Measurements from ENCODE around the gene SNTG2. TPM values are rescaled to one million over a fixed set of nuclear protein-coding genes. Genes with fewer than 3 reads are reported as not detected.

The SNTG2 gene
- total and polyA plus RNA-seq, 4 donors = not detected

GRCh38 chr2:945104-945503 lies 5.5 kb upstream of the SNTG2 start:
- Histone ChIP-seq H3K9ac (ENCODE audit: low read depth in 1 of 2, low read length in 2 of 2) (no peak overlapping the region), H3K27ac (ENCODE audit: low read depth in 1 of 2, low read length in 2 of 2) (no peak overlapping the region), H3K36me3 (ENCODE audit: control insufficient read depth in 4 of 4, insufficient read depth in 3 of 4, low read depth in 1 of 4, low read length in 3 of 4) (no peaks in the 10 kb centered on the region), H3K9me3 (ENCODE audit: control insufficient read depth in 4 of 4, low read length in 3 of 4) (peaks cover 0 to 13% (median 4%) of the 10 kb centered on the region in 4 donors), H3K4me1 (ENCODE audit: control insufficient read depth in 4 of 4, insufficient read depth in 4 of 4, low read length in 3 of 4) (peaks cover 2 to 9% (median 7%) of the 10 kb centered on the region in 4 donors), H3K27me3 (ENCODE audit: control insufficient read depth in 4 of 4, insufficient read depth in 4 of 4, low read length in 3 of 4) (peaks cover 0 to 11% (median 1%) of the 10 kb centered on the region in 4 donors), H3K4me3 (ENCODE audit: low read depth in 1 of 3, low read length in 3 of 3) (no peak overlapping the region)
- TF ChIP-seq FOXA1 (IDR thresholded peaks at IDR 0.05) = no peak
- no peak for TF ChIP-seq HNF4G (IDR thresholded peaks at IDR 0.05)
- no peak for TF ChIP-seq TAF1 (conservative IDR thresholded peaks at IDR 0.05)
- no peak for TF ChIP-seq NR2F2 (IDR thresholded peaks at IDR 0.05)
- no peak for TF ChIP-seq RXRA (IDR thresholded peaks at IDR 0.05)
- no peak for TF ChIP-seq YY1 (IDR thresholded peaks at IDR 0.05)
- TF ChIP-seq ZBTB33 (IDR thresholded peaks at IDR 0.05) = no peak
- TF ChIP-seq GABPA (IDR thresholded peaks at IDR 0.05 in 1 of 2, conservative IDR thresholded peaks at IDR 0.05 in 1 of 2) = no peak
- TF ChIP-seq SP1 (IDR thresholded peaks at IDR 0.05) = no peak
- TF ChIP-seq JUND (IDR thresholded peaks at IDR 0.05) = no peak
- no peak for TF ChIP-seq FOXA2 (IDR thresholded peaks at IDR 0.05)
- no peak for TF ChIP-seq MAX (IDR thresholded peaks at IDR 0.05)
- no peak for TF ChIP-seq RAD21 (IDR thresholded peaks at IDR 0.05)
- TF ChIP-seq REST (IDR thresholded peaks at IDR 0.05) = no peak
- TF ChIP-seq EGR1 (IDR thresholded peaks at IDR 0.05; ENCODE audit: low read depth in 2 of 2) = no peak
- DNase-seq (ENCODE audit: low spot score) = no peak
- 88% methylated on average over 5 of the region's 5 CpGs for WGBS

- H3K27me3 ChIP-seq (ENCODE audit: control insufficient read depth in 4 of 4, insufficient read depth in 4 of 4, low read length in 3 of 4) = peaks cover 0 to 11% (median 3%) of the 10 kb centered on the region in 4 donors
- WGBS = 75% methylated on average over 6 of the region's 6 CpGs
- DNase-seq (ENCODE audit: low spot score) = no peak
- H3K36me3 ChIP-seq (ENCODE audit: control insufficient read depth in 4 of 4, insufficient read depth in 3 of 4, low read depth in 1 of 4, low read length in 3 of 4) = no peaks in the 10 kb centered on the region
- no peak overlapping the region for H3K27ac ChIP-seq (ENCODE audit: low read depth in 1 of 2, low read length in 2 of 2)
- H3K4me1 ChIP-seq (ENCODE audit: control insufficient read depth in 4 of 4, insufficient read depth in 4 of 4, low read length in 3 of 4) = peaks cover 3 to 17% (median 8%) of the 10 kb centered on the region in 4 donors
- H3K9ac ChIP-seq (ENCODE audit: low read depth in 1 of 2, low read length in 2 of 2) = no peak overlapping the region
- peaks cover 0 to 13% (median 4%) of the 10 kb centered on the region in 4 donors for H3K9me3 ChIP-seq (ENCODE audit: control insufficient read depth in 4 of 4, low read length in 3 of 4)
- no peak overlapping the region for H3K4me3 ChIP-seq (ENCODE audit: low read depth in 1 of 3, low read length in 3 of 3)
- TF ChIP-seq ATF3 (IDR thresholded peaks at IDR 0.05) (no peak), TAF1 (conservative IDR thresholded peaks at IDR 0.05) (no peak), MAX (IDR thresholded peaks at IDR 0.05) (no peak), GABPA (IDR thresholded peaks at IDR 0.05 in 1 of 2, conservative IDR thresholded peaks at IDR 0.05 in 1 of 2) (no peak), NR2F2 (IDR thresholded peaks at IDR 0.05) (no peak), CTCF (IDR thresholded peaks at IDR 0.05; ENCODE audit: low read depth, low read length, missing input control) (no peak), FOXA1 (IDR thresholded peaks at IDR 0.05) (no peak), YY1 (IDR thresholded peaks at IDR 0.05) (no peak), HNF4G (IDR thresholded peaks at IDR 0.05) (no peak), EGR1 (IDR thresholded peaks at IDR 0.05; ENCODE audit: low read depth in 2 of 2) (no peak), FOXA2 (IDR thresholded peaks at IDR 0.05) (no peak), RAD21 (IDR thresholded peaks at IDR 0.05) (no peak), HNF4A (conservative IDR thresholded peaks at IDR 0.05) (no peak), REST (IDR thresholded peaks at IDR 0.05) (no peak), SP1 (IDR thresholded peaks at IDR 0.05) (no peak)
Measured at GRCh38 chr2:946073-946948, 4.3 kb upstream of the SNTG2 start.
